Measurements from ENCODE around the gene SUMO1. TPM values are rescaled to one million over a fixed set of nuclear protein-coding genes. Genes with fewer than 3 reads are reported as not detected.

SUMO1 gene
- total and polyA plus RNA-seq, 10 donors, result 58.0 to 121 (median 68.9) TPM

- peak overlapping the region in 5 of 8 donors; percentile 94 to 98 (median 96) for H3K27ac ChIP-seq
- H3K4me3 ChIP-seq, result peak overlapping the region; percentile 66 to 98 (median 84)
- no peaks in the 10 kb centered on the region for H3K36me3 ChIP-seq
- peaks cover 18 to 68% (median 58%) of the 10 kb centered on the region in 6 donors for H3K4me1 ChIP-seq
- intact Hi-C loops (cut with DNase I; ENCODE audit: low total_unique reads), result no loop called here
- TF ChIP-seq CTCF (IDR thresholded peaks at IDR 0.05 in 8 of 11, conservative IDR thresholded peaks at IDR 0.05 in 3 of 11) (no peak), POLR2A (IDR thresholded peaks at IDR 0.05) (no peak), POLR2AphosphoS5 (IDR thresholded peaks at IDR 0.05) (no peak)
- no peaks in the 10 kb centered on the region for H3K27me3 ChIP-seq (replicated peaks in 1 of 7)
- no peaks in the 10 kb centered on the region for H3K9me3 ChIP-seq
- WGBS, 5 donors, result 7 to 10% (median 9%) methylated on average over 9 of the region's 9 CpGs
- no peak for DNase-seq
Observed at GRCh38 chr2:202267495-202267894, 29.1 kb upstream of the SUMO1 start.

GRCh38 chr2:202265467-202266277 lies 27.3 kb upstream of the SUMO1 start, which contains the start of gene NOP58:
NOP58 (plus strand) TSS chr2:202265763; CDS start chr2:202265942, 179 bp downstream.
- peak; percentile 95 for DNase-seq

GRCh38 chr2:202261531-202261930 lies 23.1 kb upstream of the SUMO1 start:
- Histone ChIP-seq H3K9me3 (no peaks in the 10 kb centered on the region), H3K27ac (no peak overlapping the region), H3K36me3 (no peaks in the 10 kb centered on the region), H3K4me3 (no peak overlapping the region), H3K27me3 (replicated peaks in 1 of 7) (peaks cover 0 to 4% (median 0%) of the 10 kb centered on the region in 7 donors), H3K4me1 (peaks cover 0 to 9% (median under 1%) of the 10 kb centered on the region in 6 donors)
- DNase-seq, result no peak
- TF ChIP-seq POLR2A (IDR thresholded peaks at IDR 0.05), result no peak
- TF ChIP-seq CTCF (IDR thresholded peaks at IDR 0.05 in 8 of 11, conservative IDR thresholded peaks at IDR 0.05 in 3 of 11), result no peak
- TF ChIP-seq POLR2AphosphoS5 (IDR thresholded peaks at IDR 0.05), result no peak
- 67 to 89% (median 79%) methylated on average over 4 of the region's 4 CpGs for WGBS, 5 donors
- intact Hi-C loops (cut with DNase I; ENCODE audit: low total_unique reads), result no loop called here

More at GRCh38 chr2:202265467-202266277, 27.3 kb upstream of the SUMO1 start, which contains the start of gene NOP58:
- Histone ChIP-seq H3K4me3 (peak within 1 kb of the TSS; percentile 66 to 98 (median 84)), H3K4me1 (peaks cover 13 to 51% (median 41%) of the 10 kb centered on the region in 6 donors), H3K9me3 (no peaks in the 10 kb centered on the region), H3K27ac (peak within 1 kb of the TSS; percentile 90 to 98 (median 96)), H3K27me3 (replicated peaks in 1 of 7) (no peaks in the 10 kb centered on the region), H3K36me3 (no peaks in the 10 kb centered on the region)
- 0 to 1% (median 0%) methylated on average over 52 to 54 of the region's 54 CpGs for WGBS, 5 donors
- TF ChIP-seq CTCF (IDR thresholded peaks at IDR 0.05 in 8 of 11, conservative IDR thresholded peaks at IDR 0.05 in 3 of 11), result no peak
- peak; percentile 98 to 99 (median 99) for TF ChIP-seq POLR2AphosphoS5 (IDR thresholded peaks at IDR 0.05)
- TF ChIP-seq POLR2A (IDR thresholded peaks at IDR 0.05), result peak in 2 of 3 donors; percentile 80 to 87
- intact Hi-C loops (cut with DNase I; ENCODE audit: low total_unique reads), result no loop called here

GRCh38 chr2:202251494-202251893 lies 13.1 kb upstream of the SUMO1 start:
- WGBS, 5 donors, result 84 to 95% (median 89%) methylated on average over 5 of the region's 5 CpGs
- intact Hi-C loops (cut with DNase I; ENCODE audit: low total_unique reads), result no loop called here
- H3K4me3 ChIP-seq, result no peak overlapping the region
- no peaks in the 10 kb centered on the region for H3K4me1 ChIP-seq
- TF ChIP-seq CTCF (IDR thresholded peaks at IDR 0.05 in 8 of 11, conservative IDR thresholded peaks at IDR 0.05 in 3 of 11) (no peak), POLR2A (IDR thresholded peaks at IDR 0.05) (no peak), POLR2AphosphoS5 (IDR thresholded peaks at IDR 0.05) (no peak)
- H3K36me3 ChIP-seq, result no peaks in the 10 kb centered on the region
- no peaks in the 10 kb centered on the region for H3K27me3 ChIP-seq (replicated peaks in 1 of 7)
- DNase-seq, result no peak
- H3K9me3 ChIP-seq, result no peaks in the 10 kb centered on the region
- H3K27ac ChIP-seq, result no peak overlapping the region
